NK-92 (cell line): ENCODE data around the gene NR2F6.
"Not testable (repeated sequence)": the region's sequence is repeated elsewhere in the genome, so short reads cannot be mapped to it uniquely, and the experiment has no call there.

Source experiments
- DNase-seq: peaks from one replicate; lab custom pipeline; 2025; ENCODE audit not compliant: unreplicated experiment; lab: John Stamatoyannopoulos, UW

The NR2F6 gene

DNA sequence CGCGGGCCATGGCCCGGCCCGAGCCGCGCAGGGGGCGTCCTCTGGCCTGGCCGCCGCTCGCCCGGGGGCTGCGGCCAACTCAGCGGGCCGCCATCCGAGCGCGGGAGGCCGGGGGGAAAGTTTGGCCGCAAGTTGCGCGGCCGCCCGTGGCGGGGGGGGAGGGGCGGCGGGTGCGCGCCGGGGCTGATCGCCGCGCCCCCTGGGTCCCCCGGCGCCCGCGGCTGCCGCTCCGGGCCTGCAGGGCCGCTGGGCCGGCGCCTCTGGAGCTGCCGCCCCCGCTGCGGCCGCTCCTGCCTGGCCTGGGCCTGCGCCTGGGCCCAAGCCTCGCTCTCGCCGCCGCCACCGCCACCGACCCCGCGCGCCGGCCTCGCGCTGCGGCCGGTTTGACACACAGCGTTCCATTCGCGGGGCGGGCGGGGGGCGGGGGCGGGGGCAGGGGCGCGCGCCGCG, at the start of gene NR2F6:
NR2F6 (minus strand) TSS at position 385 of the 450 bp plus-strand sequence. CDS start 699 bp downstream, outside the sequence.
- DNase-seq = no peak

DNA sequence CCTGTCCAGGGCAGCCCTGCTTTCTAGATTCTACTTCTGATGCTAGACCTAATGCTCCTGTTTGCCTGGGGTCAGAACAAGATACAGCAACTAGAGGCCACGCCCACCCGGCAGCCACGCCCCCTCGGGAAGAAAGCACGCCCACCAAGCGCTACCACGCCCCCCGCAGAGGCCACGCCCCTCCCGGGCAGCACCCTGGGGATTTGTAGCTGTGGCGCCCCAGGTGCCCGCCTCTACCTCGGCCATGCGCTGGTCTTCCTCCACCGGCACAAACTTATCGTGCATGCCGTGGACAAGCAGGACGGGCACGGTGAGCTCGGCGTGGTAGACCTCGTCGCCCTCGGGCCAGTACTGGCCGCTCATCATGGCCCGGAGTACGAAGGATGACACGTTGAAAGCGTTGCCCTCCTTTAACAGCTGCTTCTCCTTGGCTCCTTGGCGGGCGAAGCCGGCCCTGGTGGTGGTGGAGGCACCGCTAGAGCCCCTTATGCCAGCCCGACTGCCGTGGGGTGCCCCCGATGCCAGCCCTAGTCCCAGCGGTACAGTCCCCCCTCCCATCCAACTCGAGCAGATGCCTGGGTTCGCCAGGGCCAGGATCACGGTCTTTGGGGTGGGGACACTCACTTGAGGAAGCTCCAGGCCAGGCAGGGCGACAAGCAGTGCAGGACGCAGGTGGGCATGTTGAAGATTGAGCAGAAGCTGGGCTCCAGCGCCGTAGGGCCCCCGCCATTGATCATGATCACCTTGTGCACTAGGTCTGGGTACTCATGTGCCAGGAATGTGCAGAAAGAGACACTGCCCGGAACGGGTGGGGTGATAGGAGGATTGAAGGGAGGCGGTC, 48.6 kb upstream of the NR2F6 start:
- DNase-seq = no peak

GRCh38 chr19:17293605-17294004, 47.9 kb upstream of the NR2F6 start:
- DNase-seq = no peak

GRCh38 chr19:17292301-17293074, 46.8 kb upstream of the NR2F6 start:
- DNase-seq = no peak

GRCh38 chr19:17289489-17289888, 43.8 kb upstream of the NR2F6 start:
- DNase-seq = no peak

- DNase-seq = no peak
Measured at GRCh38 chr19:17286752-17287151, 41.0 kb upstream of the NR2F6 start.

- no peak for DNase-seq
Measured at GRCh38 chr19:17286263-17286662, 40.5 kb upstream of the NR2F6 start.

DNA sequence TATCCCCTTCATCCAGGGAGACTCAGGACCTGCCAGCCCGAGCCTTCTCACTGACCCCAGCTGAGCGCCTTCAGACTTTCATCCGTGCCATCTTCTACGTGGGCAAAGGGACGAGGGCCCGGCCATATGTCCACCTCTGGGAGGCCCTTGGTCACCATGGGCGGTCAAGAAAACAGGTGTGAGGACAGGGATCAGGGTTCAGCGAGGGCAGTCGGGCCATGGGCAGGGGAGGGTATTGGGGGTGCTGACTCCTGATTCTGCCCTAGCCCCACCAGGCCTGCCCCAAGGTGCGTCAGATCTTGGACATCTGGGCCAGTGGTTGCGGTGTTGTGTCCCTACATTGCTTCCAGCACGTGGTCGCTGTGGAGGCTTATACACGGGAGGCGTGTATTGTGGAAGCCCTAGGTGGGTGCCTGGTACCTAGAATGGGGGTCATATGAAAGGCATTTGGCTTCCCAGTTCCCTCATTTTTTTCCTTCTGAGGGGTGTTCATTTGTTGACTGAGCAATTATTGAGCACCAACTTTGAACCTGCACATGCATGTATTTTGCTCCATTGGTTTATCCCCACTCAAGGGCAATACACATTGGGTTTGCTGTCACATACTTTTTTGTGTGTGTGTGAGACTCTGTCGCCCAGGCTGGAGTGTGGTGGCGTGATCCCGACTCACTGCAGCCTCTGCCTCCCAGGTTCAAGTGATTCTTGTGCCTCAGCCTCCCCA, 39.9 kb upstream of the NR2F6 start:
- no peak for DNase-seq

GRCh38 chr19:17283504-17283996, 37.8 kb upstream of the NR2F6 start:
- no peak for DNase-seq

GRCh38 chr19:17282488-17283125, 36.9 kb upstream of the NR2F6 start:
- DNase-seq = no peak

GRCh38 chr19:17281391-17282304, 35.9 kb upstream of the NR2F6 start, which contains the start of gene ANKLE1:
Gene ANKLE1 (plus strand): TSS chr19:17281901. CDS start chr19:17281921, 20 bp downstream.
- DNase-seq = no peak

- DNase-seq = no peak
Measured at GRCh38 chr19:17279436-17279835, 33.7 kb upstream of the NR2F6 start.

- no peak for DNase-seq
Measured at GRCh38 chr19:17275441-17276175, 29.9 kb upstream of the NR2F6 start.

DNA sequence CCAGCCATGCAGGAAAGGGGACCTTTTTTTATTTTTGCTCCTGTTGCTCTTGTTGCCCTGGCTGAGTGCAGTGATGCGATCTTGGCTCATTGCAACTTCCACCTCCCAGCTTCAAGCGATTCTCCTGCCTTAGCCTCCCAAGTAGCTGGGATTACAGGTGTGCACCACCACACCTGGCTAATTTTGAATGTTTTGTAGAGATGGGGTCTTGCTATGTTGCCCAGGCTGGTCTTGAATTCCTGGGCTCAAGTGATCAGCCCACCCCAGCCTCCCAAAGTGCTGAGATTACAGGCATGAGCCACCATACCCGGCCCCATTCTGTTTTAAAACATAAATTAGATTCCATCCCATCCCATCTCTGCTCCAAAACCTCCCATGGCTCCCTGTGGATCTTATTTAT, 29.2 kb upstream of the NR2F6 start:
- not testable (repeated sequence) for DNase-seq

DNA sequence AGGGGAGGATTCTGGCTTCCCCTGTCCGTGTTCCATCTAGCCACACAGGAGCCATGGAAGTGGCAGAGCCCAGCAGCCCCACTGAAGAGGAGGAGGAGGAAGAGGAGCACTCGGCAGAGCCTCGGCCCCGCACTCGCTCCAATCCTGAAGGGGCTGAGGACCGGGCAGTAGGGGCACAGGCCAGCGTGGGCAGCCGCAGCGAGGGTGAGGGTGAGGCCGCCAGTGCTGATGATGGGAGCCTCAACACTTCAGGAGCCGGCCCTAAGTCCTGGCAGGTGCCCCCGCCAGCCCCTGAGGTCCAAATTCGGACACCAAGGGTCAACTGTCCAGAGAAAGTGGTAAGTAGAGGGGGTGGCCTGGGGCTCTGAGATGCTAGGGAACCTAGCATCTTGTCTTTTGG, 23.0 kb upstream of the NR2F6 start:
- DNase-seq = no peak

DNA sequence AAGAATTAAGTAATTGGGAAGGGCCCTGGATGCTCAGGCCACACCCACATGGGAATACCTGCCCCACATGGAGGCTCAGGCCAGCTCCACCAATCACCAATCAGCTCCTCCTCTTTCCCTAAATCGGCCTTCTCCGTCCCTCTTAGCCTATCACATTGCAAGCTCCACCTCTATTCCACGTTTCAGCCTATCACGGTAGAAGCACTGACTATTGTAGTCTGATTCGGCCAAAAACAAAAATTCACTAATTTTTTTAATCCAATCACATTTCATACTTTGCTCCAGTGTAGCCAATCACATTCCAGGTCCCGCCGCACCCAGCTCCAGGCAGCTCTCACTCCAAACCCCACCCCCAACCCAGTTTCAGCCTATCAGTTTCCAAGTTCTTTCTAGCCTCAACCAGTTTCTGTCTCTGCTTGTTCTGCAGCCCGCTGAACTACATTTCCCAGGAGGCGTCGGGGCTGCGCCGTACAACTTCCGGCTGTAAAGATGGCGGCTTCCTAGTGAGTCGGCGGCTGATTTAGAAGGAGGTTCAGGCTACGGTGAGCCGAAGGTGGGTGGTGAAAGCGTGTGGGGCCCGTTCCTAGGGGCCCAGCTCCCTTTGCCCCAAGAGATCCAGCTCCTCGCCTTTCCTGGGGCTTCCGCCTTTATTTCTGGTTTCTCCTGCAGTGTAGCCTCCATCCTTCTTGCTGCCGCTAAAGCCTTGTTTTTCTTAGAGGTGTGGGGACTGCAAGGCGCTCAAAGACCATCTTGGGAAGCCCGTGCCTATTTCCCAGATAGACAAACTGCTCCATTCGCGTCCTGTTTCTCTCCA, 21.5 kb upstream of the NR2F6 start, which contains the start of gene BABAM1:
BABAM1 (plus strand) TSS at position 469 of the 814 bp plus-strand sequence. CDS start 1,364 bp downstream, outside the sequence.
- peak; percentile 76 for DNase-seq

- no peak for DNase-seq
Measured at GRCh38 chr19:17266589-17266974, 20.9 kb upstream of the NR2F6 start.

DNA sequence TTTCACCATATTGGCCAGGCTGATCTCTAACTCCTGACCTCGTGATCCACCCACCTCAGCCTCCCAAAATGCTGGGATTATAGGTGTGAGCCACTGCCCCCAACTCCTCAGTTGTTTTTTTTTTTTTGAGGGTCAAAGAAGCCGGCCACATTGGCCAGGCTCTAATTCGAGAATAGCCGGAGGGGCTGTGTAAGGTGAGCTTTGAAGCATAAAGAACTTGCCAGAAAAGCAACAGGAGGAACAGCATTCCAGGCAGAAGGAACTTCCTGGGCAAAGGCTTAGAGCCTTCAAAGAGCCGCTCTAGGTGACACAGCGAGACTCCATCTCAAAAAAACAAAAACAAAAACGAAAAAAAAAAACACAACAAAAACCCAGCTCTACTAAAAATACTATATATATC, 20.3 kb upstream of the NR2F6 start:
- no peak for DNase-seq
